Measurements from ENCODE around the gene ADM2.

The ADM2 gene

DNA sequence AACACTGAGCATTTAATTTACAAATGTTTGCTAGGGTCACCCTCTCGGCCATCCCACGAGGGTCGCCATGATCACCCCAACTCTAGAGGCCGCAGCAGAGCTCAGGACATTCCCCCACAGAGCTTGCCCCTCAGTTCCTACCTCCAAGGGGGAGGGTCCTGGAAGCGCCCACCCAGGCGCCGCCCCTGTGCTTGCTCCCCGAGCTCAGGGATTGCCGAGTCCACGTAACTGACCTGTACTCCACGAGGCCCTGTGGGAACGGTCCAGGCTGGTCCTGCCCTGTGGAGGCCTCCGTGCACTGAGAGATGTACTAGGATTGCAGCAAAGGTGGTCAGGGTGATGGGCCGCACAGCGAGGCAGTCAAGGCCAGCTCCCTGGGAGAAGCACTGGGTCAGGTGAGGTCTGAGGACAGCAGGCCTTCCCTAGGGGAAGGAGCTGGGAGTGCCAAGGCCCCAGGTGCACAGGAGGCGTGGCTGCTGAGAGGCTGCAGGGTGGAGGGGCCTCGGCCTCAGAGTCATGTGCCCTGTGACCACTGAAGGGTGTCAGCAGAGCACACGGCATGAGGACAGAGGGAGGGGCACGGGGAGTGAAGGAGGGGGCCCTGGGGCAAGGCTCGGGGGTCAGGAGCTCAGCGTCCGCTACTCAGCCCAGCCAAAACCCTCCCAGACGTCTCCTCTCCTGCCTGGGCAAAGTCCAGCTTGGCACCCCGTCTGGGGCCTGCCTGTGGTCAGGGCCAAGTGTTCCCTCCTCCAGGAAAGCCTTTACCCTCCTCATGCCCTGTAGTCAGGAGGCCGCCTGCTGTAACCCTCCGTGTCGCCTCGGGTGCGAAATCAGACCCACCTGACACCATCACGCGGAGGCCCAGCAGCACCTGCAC, 2.9 kb downstream of the ADM2 start:
- DNase-seq (ENCODE audit: low read depth in 3 of 3, low spot score in 1 of 3): no peak

DNA sequence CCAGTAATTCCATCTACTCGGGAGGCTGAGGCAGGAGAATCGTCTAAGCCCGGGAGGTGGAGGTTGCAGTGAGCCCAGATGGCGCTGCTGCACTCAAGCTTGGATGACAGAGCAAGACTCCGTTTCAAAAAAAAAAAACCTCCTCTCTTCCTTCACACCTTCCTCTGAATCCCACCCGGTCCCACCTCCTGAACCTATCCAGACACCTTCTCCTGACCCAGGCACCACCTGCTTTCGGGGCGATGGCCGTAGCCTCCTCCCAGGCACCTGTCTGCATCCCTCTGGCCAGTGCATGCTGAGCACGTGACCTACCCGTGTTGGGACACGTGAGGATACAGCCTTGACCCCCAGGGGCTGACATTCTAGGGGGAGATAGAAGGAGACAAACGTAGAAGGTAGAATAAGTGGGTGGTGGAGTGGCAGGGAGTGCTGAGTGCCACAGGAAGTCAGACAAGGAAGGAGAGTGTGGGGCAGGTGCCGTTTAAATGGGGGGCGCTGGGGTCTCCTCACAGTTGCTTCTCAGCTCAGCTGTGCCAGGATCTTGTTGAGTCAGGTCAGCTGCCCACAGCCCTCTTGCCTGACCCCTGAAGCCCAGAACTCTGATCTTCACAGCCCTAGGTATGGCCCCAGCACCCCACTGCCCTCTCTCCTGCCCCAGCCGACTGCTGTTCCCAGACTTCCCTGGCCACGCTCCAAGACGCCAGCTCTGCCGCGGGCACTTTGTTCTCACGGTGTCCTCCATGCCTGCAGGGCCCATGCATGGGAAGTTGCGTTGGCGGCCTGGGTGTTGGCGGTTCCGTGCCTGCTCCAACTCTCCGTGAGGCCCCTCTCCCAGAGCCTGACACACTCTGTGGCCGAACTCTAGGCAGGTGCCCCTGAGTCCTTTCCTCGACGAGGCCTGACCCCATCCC, 4.1 kb downstream of the ADM2 start:
- no peak for DNase-seq (ENCODE audit: low read depth in 3 of 3, low spot score in 1 of 3)

GRCh38 chr22:50486561-50487289, 5.4 kb downstream of the ADM2 start, which contains the start of gene MIOX:
Gene MIOX (plus strand): TSS chr22:50486859. CDS start chr22:50486898, 39 bp downstream.
- no peak for DNase-seq (ENCODE audit: low read depth in 3 of 3, low spot score in 1 of 3)

DNA sequence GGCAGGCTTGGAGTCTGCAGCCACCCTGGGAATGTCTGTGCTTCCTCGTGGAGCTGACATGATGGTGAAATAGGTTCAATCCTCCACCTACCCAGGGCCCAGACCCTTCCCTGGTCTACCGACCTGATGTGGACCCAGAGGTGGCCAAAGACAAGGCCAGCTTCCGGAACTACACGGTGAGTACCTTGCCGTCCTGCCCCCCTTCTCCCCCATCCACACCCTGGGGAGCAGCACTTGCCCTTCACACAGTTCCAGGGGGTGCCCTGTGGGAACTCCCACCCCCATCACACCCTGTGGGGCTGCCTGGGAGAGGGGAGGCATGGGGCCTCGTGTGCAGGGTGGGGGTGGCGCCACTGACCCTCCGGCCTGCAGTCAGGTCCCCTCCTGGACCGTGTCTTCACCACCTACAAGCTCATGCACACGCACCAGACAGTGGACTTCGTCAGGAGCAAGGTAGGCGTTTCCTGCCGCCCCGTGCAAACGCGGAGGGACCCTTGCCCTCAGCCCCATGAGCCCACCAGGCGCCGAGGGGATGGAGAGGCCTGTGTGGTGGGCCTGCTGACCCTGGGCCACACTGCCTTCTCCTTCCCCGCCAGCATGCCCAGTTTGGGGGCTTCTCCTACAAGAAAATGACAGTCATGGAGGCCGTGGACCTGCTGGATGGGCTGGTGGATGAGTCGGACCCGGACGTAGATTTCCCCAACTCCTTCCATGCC, 6.1 kb downstream of the ADM2 start:
- no peak for DNase-seq (ENCODE audit: low read depth in 3 of 3, low spot score in 1 of 3)

DNA sequence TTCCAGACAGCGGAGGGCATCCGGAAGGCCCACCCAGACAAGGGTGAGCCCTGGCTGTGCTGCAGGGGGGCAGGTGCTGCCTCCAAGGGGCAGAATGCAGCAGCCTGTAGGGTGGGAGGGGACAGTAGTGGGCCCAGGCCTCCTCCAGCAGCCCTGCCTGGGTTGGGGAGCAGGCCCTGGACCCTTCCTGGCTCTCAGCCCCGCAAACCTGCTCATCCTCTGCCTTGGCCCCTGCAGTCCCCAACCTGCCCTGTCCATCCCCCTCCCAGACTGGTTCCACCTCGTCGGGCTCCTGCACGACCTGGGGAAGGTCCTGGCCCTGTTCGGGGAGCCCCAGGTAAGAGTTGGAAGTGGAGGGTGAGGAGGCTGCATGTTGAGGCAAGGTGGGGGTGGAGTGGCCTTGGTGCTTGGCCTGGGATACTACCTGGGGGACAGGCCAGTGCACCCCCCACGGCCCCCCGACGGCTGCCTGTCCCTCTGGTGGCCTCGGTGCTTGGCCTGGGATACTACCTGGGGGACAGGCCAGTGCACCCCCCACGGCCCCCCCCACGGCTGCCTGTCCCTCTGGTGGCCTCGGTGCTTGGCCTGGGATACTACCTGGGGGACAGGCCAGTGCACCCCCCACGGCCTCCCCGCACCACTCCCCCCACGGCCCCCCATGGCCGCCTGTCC, 6.8 kb downstream of the ADM2 start:
- no peak for DNase-seq (ENCODE audit: low read depth in 3 of 3, low spot score in 1 of 3)

GRCh38 chr22:50488886-50489285, 7.5 kb downstream of the ADM2 start:
- DNase-seq (ENCODE audit: low read depth in 3 of 3, low spot score in 1 of 3): no peak

DNA sequence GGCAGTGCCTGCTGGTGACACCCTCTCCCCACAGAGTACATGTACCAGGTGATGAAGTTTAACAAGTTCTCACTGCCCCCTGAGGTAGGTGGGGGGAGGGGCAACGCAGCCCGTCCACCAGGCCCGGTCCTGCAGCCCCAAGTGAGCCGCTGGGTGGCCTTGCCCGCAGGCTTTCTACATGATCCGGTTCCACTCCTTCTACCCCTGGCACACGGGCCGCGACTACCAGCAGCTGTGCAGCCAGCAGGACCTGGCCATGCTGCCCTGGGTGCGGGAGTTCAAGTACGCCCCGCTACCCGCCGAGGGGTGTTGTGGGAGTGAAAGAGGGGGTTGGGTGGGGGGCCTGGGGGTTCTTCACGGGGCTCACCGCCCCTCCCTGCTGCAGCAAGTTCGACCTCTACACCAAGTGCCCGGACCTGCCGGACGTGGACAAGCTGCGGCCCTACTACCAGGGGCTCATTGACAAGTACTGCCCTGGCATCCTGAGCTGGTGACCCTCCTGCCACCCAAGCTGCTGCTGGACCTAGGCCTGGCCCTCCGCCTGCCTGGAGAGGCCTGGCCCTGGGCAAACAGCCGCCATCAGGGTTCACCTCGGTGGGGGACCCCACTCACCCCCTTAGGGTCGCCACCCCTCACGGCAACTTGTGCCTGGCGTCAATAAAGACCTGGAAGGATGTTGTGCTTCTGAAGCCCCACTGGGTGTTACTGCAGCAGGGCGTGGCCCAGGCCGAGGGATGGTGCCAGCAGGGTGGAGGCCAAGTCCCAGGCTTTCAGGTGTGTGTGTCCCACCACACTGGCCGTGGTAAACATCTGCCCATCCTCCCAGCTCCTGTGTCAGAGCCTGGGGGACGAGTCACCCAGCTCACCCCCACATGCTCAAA, 8.3 kb downstream of the ADM2 start:
- no peak for DNase-seq (ENCODE audit: low read depth in 3 of 3, low spot score in 1 of 3)

DNA sequence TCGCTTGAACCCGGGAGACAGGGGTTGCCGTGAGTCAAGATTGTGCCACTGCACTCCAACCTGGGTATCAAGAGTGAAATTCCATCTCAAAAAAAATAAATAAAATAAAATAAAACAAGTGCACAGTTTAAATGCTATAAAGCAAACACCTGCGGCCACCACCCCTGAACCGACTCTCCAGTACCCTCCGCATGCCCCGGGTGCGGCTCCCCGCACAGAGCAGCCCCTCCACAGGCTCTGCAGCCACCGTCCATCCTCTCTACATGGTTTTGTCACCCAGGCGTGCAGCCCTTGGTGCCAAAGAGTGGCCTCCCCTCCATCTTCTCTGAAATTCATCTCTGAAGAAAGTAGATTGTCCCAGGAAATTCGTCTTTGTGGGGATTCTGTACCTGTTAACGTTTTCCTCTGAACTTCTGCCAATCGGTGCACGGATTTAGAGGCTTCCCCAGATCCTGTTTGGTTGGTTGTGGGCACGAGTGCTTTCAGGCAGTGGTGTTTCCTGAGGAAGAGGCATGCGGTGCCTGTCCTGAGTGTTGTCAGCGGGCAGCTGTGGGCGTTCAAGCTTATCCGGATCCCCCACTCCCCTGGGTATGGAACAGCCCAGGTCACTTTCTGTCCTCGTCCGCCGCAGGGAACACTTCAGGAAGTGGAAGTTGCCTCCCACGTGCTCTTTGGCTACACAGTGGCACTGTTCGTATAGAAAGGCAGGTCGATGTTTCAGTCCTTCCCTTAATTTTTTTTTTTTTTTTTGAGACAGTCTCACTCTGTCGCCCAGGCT, 9.4 kb downstream of the ADM2 start:
- no peak for DNase-seq (ENCODE audit: low read depth in 3 of 3, low spot score in 1 of 3)

- no peak for DNase-seq (ENCODE audit: low read depth in 3 of 3, low spot score in 1 of 3)
These were observed 15.8 kb downstream of the ADM2 start for GRCh38 chr22:50497093-50497492.

GRCh38 chr22:50498322-50498890, 17.1 kb downstream of the ADM2 start:
- peak; percentile 30 to 40 (median 37) for DNase-seq (ENCODE audit: low read depth in 3 of 3, low spot score in 1 of 3)

DNA sequence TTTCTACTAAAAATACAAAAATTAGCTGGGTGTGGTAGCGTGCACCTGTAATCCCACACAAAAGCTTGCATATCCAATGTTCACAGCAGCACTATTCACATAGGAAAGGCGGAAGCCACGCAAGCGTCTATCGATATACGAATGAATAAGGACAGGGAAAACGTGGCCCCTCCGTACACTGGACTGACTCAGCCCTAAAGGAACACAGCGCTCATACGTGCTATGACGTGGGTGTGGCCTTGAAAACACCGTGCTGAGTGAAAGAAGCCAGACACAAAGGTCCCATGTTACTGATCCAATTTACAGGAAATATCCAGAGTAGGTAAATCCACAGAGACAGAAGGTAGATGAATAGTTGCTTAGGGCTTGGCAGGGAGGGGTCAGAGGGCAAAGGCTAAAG, 19.1 kb downstream of the ADM2 start:
- DNase-seq (ENCODE audit: low read depth in 3 of 3, low spot score in 1 of 3): no peak

DNA sequence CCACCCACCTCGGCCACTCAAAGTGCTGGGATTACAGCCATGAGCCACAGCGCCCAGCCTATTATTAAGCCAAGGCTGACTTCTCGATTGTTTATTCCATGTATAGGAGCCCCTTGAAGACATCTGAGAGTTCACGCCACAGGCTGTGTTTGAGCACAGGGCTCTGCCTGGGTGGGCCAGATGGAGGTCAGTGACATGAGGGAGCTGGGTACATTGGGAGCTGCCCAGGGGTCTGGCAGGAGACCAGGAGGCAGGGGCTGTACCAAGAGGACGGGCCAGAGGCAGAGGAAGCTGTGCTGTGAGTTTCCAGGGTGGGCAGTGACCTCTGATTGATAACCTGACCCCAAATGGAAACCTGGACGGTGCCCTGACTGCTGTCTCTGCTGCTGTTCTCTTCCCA, 20.8 kb downstream of the ADM2 start:
- no peak for DNase-seq (ENCODE audit: low read depth in 3 of 3, low spot score in 1 of 3)

GRCh38 chr22:50502628-50503474, 21.5 kb downstream of the ADM2 start:
- DNase-seq (ENCODE audit: low read depth in 3 of 3, low spot score in 1 of 3): no peak

- no peak for DNase-seq (ENCODE audit: low read depth in 3 of 3, low spot score in 1 of 3)
These were observed 22.3 kb downstream of the ADM2 start for GRCh38 chr22:50503475-50504145.

- no peak for DNase-seq (ENCODE audit: low read depth in 3 of 3, low spot score in 1 of 3)
These were observed 23.2 kb downstream of the ADM2 start for GRCh38 chr22:50504369-50505211.

Measured in stimulated activated CD4-positive, alpha-beta T cell treated with anti-CD3 and anti-CD28 coated beads, TNF-alpha, amount 100 ng/mL, for 1 hour (primary cell).